GM12872 (cell line): ENCODE results near the gene ETV4.

Source experiments
- TF ChIP-seq, protein P1 (sequence below): IDR thresholded peaks from 3 replicates; pipeline ENCODE4 v1.5.1; 2011; ENCODE audit warnings: low read depth, mild to moderate bottlenecking, low read length, moderate library complexity; ENCODE audit not compliant: insufficient read depth

Gene ETV4

DNA sequence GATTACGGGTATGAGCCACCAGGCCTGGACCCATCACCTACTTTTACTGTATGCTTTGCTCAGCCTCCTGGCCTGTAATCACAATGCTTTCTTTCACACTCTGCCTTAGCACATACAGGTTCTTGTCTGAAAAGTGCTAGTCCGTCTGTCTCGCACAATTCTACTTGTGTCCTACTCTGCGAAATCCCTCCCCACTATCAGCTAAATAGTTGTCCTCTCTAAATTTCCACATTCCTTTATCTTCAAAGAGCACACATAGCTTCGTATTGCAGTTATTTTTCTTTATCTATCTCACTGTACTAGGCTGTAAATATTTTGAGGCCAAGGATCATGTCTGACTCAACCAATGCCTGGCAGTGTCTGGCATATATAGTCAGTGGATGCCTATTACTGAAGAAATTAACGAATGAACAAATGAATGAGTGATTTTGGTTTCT is 38.5 kb upstream of the ETV4 start:
- TF ChIP-seq, protein P1, sequence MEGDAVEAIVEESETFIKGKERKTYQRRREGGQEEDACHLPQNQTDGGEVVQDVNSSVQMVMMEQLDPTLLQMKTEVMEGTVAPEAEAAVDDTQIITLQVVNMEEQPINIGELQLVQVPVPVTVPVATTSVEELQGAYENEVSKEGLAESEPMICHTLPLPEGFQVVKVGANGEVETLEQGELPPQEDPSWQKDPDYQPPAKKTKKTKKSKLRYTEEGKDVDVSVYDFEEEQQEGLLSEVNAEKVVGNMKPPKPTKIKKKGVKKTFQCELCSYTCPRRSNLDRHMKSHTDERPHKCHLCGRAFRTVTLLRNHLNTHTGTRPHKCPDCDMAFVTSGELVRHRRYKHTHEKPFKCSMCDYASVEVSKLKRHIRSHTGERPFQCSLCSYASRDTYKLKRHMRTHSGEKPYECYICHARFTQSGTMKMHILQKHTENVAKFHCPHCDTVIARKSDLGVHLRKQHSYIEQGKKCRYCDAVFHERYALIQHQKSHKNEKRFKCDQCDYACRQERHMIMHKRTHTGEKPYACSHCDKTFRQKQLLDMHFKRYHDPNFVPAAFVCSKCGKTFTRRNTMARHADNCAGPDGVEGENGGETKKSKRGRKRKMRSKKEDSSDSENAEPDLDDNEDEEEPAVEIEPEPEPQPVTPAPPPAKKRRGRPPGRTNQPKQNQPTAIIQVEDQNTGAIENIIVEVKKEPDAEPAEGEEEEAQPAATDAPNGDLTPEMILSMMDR, result no peak

- TF ChIP-seq, protein P1, result no peak
Measured at GRCh38 chr17:43583332-43583731, 37.2 kb upstream of the ETV4 start.

DNA sequence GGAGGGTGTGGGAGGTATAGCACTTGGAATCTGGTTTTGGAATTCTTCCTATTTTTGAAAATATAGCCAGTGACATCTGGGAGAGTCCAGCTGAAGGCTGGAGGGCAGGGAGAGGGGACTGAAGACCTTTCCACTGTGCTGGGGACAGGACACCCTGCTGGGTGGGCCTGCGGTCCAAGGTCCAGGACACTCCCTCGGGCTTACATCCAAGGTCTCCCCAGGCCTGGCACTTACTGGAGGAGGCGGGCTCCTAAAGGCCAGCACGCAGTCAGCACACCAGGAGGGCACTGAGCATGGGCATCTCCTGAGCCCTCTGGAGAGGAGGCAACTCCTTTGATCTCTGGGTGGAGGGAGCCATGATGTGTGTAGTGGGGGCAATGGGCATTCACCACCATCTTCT is 35.5 kb upstream of the ETV4 start:
- TF ChIP-seq, protein P1, result no peak

DNA sequence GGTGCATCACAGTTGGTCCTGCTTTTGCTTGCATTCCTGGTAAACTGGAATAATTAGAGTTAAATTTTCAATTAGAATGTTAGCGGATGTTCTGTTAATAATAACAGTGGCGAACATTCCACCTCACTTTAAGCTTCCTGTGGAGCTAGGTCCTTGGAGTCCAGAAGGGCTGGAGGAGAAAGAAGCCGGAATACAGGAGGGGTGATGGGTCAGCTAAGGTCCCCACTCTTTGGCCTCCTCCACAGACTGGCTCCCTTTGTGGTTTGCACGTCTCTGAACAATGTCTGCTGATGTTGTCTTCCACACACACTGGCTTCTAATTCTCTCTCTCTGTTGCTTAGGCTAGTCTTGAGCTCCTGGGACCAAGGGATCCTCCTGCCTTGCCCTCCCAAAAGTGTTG is 35.0 kb upstream of the ETV4 start:
- TF ChIP-seq, protein P1, result no peak

DNA sequence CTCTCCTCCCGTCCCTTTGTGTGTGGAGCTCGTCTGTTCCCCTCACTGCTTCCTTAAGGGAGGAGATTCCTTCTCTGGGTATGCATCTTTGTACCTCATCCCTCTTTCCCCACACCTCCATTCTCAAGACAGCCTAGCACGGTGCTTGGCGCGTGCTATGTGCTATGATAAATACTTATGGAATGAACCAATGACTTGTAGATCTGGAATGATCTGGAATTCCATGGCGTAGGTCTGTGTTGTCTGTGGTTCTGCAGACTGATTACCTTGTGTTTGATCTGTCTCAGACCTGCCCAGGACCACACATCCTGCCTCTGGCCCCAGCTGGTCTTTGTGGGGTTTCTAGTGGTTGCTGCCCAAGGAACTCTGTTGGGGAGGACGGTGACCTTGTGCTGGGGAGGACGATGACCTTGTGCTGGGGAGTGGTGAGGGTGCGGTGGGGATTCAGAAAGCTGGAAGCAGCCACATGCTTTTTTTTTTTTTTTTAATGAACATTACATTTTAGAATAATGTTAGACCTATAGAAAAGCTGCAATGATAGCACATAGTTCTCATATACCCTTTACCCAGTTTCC is 33.5 kb upstream of the ETV4 start:
- TF ChIP-seq, protein P1, result no peak

DNA sequence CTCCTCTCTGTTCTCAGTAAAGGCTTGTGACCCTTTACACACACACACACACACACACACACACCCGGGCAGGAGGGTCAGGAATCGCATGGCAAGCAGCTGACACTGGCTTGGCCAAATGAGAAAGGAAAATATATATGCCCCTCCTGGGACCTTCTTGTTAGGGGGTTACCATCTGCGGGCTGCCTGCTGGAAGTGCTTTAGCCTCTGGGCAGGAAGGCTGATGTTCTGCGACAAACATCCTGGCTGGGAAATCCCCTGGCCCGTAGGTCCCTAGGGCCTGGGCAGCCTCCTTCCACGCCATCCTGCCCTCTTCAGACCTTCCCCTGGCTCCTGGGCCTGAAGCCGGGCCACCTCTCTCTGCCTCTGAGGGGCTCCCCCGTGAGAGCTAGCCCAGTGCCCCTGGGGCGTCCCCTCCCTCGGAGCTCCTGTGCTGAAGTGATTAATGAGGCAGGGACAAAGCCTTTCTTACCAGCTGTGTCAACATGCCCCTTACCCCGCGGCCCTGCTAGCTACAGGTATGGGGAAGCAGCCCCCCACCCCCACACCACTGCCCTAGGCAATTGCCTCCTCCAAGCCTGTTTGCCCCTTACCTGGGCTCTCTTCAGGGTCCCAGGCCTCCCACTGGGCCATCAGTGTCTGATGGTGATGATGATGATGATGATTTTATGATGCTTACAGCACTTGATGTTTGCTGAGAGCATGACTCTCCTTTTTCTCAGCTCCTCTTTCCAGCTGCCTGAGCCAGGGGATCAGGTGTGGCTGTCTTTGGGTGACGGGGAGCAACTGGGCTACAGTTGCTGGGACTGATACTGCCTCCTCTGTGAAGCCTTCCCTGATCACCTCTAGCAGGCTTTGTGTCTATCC is 32.8 kb upstream of the ETV4 start:
- TF ChIP-seq, protein P1, result no peak

GRCh38 chr17:43578404-43578698 is 32.2 kb upstream of the ETV4 start:
- TF ChIP-seq, protein P1, result no peak
